Smooth muscle cell of the brain vasculature (primary cell): ENCODE data around the gene PMCH.
"Not testable (repeated sequence)": the region's sequence is repeated elsewhere in the genome, so short reads cannot be mapped to it uniquely, and the experiment has no call there.

Source experiments
- DNase-seq: peaks from one replicate; pipeline ENCODE4 v3.0.0-alpha.2; 2012; ENCODE audit warnings: low read depth, low spot score

Gene PMCH, protein sequence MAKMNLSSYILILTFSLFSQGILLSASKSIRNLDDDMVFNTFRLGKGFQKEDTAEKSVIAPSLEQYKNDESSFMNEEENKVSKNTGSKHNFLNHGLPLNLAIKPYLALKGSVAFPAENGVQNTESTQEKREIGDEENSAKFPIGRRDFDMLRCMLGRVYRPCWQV

DNA sequence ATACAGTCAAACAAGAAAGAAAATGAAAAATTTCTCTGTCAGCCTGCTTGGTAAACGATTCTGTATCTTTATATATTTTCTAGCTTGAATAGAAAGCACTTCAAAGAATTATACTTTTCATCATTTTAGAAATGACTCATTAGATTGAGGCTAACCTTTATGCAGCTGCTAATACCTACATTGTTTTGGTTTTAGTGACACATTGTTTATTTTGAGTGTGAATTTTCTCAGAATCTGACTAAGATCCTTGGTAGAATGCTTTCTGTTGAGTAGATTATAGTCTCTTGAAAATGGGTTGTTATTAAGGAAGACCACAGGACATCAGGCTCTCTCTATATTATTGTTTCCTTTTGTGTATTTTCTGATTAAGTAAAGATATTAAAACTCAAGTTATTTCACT lies at the start of gene PMCH:
TSS of gene PMCH (minus strand) at position 45 of the 400 bp plus-strand sequence. CDS start 63 bp downstream, outside the sequence.
- peak; percentile 3 for DNase-seq

DNA sequence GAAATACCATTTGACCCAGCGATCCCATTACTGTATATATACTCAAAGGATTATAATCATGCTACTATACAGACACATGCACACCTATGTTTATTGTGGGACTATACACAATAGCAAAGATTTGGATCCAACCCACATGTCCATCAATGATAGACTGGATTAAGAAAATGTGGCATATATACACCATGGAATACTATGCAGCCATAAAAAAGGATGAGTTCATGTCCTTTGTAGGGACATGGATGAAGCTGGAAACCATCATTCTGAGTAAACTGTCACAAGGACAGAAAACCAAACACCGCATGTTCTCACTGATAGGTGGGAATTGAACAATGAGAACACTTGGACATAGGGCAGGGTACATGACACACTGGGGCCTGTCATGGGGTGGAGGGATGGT lies 43.2 kb upstream of the PMCH start:
- not testable (repeated sequence) for DNase-seq

DNA sequence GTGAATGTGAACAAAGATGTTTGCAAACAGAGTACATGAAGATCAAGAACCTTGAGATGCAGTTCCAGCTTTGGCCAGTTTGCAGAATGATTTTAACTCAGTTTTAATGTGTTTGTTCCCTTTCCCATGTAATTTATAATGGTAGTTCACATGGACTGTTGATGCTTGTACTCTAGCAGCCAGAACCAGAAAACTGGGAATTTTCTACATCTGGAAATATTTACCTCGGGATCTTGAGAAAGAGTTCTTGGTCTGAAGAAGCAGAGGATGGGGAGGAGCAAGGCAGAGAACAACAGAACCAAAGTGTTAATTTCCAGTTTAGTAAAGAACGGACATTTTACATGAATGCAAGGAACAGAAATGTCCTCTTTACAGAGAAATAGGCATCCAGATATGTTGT lies 37.0 kb upstream of the PMCH start:
- no peak for DNase-seq

DNA sequence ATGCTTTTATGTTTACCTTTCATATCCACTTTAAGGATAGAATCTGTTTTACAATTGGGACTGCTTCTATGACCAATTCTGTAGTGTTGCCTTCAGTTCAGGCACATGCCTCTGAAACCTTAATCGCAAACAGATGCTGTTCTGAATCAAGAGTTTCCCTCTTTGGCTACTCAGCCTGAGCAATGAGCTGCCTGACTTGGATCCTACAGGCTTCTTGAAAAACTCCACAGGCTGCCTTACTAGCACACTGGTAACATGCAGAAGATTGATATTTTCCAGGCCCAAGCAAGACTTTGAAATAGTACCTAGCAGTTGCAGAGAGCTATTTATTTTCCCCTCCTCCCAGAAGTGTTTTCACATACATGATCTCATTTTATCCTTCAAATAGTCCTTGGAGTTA lies 34.8 kb upstream of the PMCH start:
- DNase-seq: no peak

DNA sequence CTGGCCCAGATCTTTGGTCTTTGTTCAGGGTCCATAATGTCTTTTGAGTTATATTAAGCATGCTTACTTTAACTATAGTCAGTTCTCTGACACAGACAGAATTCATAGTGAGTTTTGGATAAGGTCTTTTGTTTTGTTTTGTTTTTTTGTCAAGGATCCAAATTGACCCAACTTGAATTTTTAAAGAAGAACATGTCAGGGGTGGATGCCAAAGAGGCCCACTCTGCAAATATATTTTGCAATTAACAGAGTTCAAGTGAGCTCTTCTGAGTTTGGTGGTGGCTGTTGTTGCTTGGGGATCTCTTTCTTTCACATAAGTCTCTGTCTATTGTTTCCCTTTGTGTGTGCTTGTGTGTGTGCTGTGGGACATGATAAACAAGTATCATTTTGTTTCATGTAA lies 34.4 kb upstream of the PMCH start:
- no peak for DNase-seq

DNA sequence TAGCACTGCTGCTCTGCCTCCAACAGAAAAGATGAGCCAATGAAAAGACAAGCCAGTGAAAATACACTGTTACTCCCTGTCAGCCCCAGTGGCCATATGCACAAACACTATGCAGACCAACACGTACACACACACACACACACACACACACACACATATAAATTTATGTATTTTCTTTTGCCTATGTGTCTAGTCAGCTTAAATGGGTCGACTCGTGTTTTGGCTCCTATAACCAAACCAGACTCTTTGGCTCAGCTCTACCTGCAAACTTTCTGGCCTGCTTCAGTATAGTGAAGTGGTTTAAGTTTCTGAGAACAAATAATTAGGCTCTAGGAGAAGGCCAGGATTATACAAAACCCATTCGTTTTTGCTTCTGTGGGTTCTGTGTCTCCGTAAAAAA lies 30.3 kb upstream of the PMCH start:
- DNase-seq: no peak

DNA sequence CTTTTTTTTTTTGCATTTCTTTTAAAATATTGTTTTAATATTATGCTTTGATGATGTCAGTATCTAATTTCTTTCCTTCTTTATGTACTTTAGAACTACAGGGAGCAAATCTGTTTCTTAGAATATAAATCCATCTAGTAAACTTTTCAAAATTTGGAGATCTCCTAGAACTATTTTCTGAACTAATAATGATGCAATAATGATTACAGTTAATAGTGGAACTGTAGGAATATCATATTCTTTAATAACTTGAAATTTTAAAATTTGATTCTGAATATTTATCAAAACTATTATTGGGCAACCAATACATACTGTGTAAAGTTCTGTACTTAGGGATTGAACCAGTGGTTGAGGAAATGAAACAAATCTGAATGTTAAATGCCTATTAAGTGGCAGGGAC lies 23.1 kb upstream of the PMCH start:
- DNase-seq: no peak

DNA sequence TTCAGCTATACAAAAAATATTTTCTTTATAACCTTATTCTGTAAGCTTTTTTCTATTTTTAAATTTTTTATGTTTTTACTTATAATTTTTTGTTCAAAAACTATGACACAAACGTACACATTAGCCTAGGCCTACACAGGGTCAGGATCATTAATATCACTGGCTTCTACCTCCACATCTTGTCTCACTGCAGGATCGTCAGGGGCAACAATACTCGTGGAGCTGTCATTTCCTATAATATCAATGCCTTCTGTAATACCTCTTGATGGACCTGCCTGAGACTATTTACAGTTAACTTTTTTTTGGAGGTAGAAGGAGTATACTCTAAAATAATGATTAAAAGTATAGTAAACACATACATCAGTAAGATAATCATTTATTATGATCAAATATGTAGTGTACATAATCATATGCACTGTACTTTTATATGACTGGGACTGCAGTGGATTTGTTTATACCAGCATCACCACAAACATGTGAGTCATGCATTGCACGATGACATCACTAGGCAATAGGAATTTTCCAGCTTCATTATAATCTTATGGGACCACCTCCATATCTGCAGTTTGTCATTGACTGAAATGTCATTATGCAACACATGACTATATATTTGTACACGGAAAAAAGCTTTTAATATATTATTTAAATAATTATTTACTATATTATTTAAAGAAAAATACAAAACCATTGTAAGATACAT lies 18.5 kb upstream of the PMCH start:
- no peak for DNase-seq

DNA sequence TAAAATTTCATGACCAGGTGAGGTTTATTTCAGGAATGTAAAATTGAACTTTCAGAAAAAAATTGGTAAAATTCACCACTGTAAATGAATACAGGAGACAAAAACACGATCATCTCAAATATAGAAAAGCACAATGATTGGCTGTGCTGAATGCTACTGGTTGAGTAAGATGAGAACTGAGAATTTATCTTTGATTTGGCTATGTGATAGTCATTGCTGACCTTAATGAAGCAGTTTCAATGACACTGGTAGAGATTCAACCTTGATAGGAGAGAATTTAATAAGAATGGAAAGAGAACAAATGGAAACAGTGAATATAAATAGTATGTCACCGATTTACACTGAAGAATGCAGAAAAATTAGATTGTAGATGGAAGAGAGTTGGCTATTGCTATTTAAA lies 6.4 kb upstream of the PMCH start:
- DNase-seq: no peak

DNA sequence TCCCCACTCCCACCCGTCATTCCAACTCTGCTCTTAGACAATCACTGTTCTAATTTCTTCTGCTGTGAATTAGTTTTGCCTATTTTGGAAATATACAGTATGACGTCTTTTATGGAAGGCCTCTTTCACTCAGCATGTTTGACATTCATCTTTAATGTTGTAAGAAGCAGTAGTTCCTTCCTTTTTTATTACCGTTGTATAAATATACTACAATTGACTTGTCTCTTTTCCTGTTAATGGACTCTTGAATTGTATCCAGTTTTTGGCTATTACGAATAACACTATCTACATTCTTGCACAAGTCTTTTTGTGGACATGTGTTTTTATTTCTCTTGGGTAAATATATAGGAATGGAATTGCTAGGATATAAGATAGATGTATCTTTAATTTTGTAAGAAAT lies 4.9 kb upstream of the PMCH start:
- no peak for DNase-seq

DNA sequence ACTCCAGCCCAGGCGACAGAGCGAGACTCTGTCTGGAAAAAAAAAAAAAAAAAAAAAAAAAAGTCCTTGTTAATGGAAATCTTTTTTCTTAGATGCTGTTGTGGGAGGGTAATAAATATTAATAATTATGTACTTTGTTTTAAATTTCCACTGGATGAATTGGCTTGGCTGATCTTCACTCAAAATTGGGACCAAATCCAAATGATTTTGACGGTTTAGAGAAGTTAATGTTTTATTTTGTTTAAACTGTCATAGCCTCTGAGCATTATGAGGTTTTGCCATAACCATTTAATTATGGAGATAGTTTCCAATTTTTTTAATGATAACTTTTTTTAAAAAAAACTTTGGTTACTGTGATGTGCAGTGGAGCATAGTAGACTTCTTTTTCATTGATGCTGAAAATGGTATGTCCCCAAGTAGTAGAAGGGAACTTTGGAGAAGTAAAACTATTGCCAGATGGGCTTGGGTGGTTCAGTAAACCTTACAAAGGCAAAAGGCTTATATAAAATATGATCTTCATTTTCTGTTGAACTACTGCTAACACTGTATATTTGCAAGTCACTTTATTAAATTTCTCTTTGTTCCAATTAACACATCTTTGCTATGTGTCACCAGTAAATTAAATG lies 3.9 kb upstream of the PMCH start:
- no peak for DNase-seq

DNA sequence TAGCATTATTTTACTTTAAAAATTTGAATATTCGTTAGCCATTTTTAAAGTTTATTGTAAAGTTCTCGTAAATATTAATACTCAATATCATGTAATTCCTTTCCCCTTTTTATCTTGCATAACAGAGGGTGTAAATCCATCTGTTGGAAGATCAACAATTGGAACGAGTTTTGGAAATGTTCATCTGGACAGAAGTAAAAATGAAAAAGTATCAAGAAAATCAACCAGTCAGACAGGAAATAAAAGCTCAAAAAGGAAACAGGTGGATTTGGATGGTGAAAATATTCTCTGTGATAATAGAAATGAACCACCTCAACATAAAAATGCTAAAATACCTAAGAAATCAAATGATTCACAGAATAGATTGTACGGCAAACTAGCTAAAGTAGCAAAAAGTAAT lies 1.8 kb downstream of the PMCH start:
- DNase-seq: no peak

DNA sequence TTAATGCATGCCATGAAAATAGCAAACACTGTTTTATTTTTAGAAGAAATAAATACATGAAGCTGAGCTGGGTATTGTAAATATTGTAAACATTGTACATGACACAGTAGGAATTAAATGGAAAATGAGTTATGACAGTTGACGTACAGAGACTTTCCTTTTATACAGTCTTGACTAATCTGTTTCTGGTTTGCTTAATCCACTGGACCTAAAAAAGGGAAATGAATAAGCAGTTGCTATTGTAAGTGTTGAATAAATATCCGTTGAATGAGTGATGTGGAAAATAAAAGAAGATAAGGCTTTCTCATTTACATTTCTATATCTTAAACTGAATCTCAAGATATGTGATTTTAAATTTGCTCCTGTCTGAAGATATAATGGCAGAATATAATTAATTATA lies 15.0 kb downstream of the PMCH start:
- DNase-seq: no peak

DNA sequence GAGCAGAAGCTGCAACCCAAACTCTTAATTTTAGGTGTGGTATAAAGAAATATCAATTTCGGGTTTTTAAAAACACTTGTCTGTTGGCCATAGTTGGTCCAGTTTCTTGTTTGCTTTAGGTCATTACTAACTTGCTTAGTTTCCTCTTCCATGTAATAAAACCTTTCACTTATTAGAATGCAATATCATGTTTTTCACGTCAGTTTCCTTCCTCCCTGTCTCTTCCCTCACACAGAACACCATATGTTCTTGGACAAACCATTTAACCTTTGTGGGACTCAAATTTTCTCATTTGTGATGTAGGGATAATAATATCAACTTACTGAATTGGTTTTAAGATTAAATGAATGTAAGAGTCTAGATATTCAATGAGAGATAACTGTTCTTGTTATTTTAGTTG lies 22.9 kb downstream of the PMCH start:
- no peak for DNase-seq

DNA sequence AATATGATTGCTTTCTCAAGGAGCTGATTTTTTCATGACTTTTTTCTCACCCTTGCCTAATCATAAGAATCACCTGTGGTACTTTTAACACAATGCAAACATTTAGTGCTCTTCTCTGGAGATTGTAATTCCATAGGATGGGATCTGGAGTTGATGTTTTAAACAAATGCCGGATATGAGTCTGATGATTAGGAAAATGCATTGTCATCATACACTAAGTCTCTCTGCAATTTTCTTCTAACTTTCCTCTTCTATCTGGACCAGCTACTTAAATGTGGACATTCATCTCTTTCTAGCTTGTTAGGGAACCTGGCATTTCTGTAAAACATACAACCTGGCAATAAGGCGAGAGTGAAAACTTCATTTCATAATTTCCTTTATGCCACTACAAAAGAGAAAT lies 23.5 kb downstream of the PMCH start:
- DNase-seq: no peak

DNA sequence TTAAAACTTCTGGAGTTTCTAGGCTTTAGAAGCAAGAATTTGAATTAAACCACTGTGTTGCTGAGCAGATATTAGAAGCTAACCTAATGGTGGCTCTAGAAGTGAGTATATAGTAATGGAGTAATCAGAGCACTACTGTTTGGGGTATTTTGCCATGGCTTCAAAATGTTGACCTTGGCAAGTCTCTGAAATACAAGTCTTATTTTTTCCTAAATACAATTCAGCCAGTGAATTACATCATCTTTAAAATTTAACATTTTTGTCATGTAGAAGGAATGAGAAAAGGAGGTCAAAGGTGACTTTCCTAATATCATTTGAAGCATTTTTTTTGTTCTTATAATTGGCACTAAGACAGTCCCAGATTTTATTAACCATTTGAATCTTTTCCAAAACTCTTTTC lies 25.2 kb downstream of the PMCH start:
- peak; percentile 17 for DNase-seq

DNA sequence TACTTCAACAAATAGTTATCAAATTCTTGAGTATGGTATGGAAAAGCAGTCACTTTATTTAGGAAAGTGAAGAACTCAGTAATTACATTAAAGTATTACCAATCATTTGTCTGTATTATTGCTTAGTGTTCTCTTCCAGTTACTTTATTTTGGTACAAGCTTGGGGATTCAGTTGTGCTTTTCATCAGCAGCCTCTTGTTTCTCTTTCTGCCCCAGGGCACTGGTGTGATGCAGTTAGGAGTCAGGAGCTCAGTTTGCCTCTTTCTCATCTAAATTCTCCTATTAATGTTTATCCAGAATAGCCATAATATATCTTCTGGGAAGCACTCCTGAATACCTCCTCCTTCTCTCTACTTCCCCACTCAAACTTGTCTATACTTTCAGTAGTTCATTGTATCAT lies 25.7 kb downstream of the PMCH start:
- DNase-seq: no peak

DNA sequence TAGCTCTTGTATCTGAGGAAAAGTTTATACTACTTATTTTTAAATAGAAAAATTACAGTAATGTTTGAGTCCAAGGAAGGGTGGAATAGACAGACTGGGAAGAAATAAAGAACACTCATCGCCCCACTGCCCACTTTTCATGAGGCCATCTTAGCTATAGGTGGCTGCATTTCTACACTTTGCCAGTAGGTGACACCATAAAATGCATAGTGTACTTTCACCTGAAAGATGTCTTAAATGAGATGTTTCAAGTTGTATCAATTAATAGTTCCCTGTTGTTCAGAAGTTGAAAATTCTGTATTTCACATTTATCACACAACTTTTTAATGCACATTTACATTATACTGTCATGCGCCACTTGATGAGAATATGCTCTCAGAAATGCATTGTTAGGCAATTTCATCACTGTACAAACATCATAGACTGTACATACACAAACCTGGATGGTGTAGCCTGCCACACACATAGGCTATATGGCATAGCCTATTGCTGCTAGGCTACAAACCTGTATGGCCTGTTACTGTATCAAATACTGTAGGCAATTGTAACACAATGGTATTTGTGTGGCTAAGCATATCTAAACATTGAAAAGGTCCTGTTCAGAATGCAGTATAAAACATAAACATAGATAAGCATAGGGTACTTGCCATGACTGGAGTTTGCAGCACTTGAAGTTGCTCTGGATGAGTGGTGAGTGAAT lies 27.6 kb downstream of the PMCH start:
- peak; percentile 9 for DNase-seq

DNA sequence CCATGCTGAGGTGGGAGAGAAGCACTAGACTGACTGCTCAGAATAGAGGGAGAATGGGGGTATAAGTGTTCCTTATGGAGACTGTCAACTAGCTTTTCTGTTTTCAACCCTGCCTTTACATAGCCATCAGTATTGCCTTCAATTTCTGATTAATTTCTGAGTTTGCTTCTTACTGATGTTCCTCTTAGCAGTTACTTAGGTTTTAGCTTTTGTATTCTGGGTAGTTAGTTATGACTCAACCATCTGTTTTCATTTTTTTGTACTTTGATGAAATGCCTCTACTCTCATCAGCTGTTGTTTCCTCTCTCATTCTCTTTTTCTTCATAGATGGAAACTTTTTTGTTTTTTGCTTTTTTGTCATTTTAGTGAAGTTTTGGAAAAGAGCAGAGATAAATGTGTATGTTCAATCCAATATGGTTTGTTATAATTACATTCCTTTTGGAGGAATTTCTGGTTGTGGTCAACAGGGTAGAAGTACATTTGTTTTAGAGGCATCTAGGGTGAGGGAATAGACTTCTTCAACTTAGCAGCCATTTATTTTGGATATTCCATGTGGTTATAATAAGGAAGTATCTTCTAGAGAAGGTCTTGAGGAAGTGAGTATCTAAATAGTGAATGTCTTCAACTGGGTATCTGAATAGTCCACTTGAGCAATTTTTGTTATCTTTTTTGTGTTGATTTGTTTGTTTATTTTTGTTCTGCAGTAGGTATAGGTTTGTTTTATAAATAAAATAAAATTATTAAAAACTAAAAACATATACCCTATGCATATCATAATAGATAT lies 29.6 kb downstream of the PMCH start:
- DNase-seq: no peak

DNA sequence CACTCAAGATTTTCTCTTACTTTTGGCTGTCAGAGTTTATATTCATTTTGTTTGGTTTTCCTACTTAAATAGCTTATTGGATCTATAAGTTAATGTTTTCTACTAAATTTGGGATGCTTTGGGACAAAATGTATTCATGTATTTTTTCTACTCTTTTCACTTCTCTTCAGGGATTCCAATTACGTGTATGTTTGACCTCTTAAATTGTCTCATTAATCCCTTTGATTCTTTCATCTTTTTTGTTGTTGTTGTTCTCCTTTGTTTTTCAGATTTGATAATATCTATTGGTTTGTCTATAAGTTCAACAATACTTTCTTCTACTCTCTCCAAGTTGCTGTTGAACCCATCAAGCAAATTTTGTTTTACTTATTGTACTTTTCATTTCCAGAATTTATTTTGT lies 34.2 kb downstream of the PMCH start:
- no peak for DNase-seq

DNA sequence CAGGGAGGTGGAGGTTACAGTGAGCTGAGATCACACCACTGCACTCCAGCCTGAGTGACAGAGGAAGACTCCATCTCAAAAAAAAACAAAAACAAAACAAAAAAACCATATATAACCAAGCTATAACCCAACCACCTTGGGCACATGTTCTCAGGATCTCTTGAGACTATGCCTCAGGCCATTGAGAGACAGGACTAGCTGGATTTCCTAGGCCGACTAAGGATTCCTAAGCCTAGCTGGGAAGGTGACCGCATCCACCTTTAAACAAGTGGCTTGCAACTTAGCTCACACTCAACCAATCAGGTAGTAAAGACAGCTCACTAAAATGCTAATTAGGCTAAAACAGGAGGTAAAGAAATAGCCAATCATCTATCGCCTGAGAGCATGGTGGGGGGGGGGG lies 42.4 kb downstream of the PMCH start:
- DNase-seq: not testable (repeated sequence)

DNA sequence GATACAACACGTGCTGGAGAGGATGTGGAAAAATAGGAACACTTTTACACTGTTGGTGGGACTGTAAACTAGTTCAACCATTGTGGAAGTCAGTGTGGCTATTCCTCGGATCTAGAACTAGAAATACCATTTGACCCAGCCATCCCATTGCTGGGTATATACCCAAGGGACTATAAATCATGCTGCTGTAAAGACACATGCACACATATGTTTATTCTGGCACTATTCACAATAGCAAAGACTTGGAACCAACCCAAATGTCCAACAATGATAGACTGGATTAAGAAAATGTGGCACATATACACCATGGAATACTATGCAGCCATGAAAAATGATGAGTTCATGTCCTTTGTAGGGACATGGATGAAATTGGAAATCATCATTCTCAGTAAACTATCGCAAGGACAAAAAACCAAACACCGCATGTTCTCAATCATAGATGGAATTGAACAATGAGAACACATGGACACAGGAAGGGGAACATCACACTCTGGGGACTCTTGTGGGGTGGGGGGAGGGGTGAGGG lies 50.5 kb downstream of the PMCH start:
- not testable (repeated sequence) for DNase-seq
